Mucosa of descending colon (tissue), 3 donors: ENCODE data around the gene CFL1. TPM values are rescaled to one million over a fixed set of nuclear protein-coding genes. Genes with fewer than 3 reads are reported as not detected.
"Not testable (repeated sequence)": the region's sequence is repeated elsewhere in the genome, so short reads cannot be mapped to it uniquely, and the experiment has no call there.

ENCODE experiments used
- ATAC-seq: fragments of 200-7000 bp; cut with Tn5 transposase; one replicate; pipeline ENCODE4 v1.9.1; 2020; ENCODE audit warnings: mild to moderate bottlenecking, moderate library complexity
- DNase-seq, 3 donors: peaks; one replicate each; pipeline ENCODE4 v3.0.0-alpha.2; 2020
- H3K36me3 ChIP-seq: fragments of 200-600 bp; one replicate; pipeline ENCODE4 v1.8.0; 2021; ENCODE audit warnings: low read depth, mild to moderate bottlenecking
- H3K4me1 ChIP-seq: fragments of 200-600 bp; one replicate; pipeline ENCODE4 v1.8.0; 2021; ENCODE audit warnings: low read depth, mild to moderate bottlenecking
- H3K4me3 ChIP-seq: fragments of 200-600 bp; one replicate; pipeline ENCODE4 v1.8.0; 2021; ENCODE audit warnings: mild to moderate bottlenecking
- H3K9me3 ChIP-seq: fragments of 200-600 bp; one replicate; pipeline ENCODE4 v1.8.0; 2021; ENCODE audit warnings: mild to moderate bottlenecking
- intact Hi-C, 2 donors: fragments of 100-400 bp; cut with DNase I in 1 of 2; cut with micrococcal nuclease in 1 of 2; formaldehyde crosslinking; loops; one replicate each; pipeline versions ENCODE4 v1.11.0 to v1.11.1; 2022; cut with DNase I, micrococcal nuclease
- total RNA-seq, 3 donors: library from RNA; stranded (reverse); fragmentation: NEBNext Ultra II Directional in 2 of 3; extraction: Animal tissue kit (Norgen Biotek cat#: 25700) in 2 of 3; gene quantifications; one replicate each; pipeline versions ENCODE4 v1.2.1 to v1.2.4, GENCODE V29; 2021 to 2023
- TF ChIP-seq, protein P1 (sequence below): fragments of 200-600 bp; IDR thresholded peaks from one replicate; pipeline ENCODE4 v1.8.0; 2022; ENCODE audit warnings: antibody characterized with exemption, mild to moderate bottlenecking
- donor health status: DM: no; HTN: no; CAD: no; lungs with moderate emphysema.
- donor health status: DM: no; HTN: no; CAD: no.
- donor health status: DM: no; HTN: yes; CAD: no.

CFL1 gene
- total RNA-seq, 3 donors from 2014 or later = 1,004 to 2,046 (median 1,725) TPM

DNA sequence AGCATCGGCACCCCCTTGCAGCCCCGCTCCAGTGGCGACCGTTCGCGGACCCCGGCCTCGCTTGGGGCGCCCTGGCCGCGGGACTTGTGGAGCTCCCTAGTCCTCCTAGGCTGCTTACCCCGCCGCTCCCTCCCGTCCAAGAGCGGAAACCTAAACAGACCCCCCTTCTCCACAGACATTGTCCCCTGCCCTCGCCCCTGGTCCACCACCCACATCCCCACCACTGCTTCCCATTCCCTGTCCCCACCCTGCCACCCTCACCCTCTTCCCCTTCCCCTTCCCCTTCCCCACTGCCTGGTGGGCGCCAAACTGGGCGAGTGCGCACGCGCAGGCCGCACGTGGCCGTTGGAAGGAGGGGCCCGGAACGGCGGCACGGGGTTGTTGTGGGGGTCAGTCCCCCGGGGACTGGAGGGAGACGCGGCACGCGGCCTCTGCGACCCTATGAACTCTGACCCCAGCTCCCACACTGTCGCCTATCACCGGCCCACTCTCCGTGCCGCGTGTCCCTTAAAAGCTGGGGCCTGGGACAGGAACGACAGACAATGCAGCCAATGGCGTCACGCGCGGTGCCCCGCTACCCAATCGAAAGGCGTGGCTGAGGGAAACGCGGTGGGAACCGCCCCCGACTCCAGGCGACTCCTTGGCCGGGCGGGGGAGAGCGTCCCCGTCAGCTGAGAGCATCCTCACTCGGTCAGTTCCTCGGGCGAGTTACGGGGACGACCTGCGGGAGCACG lies 24.5 kb downstream of the CFL1 start, which contains the start of gene SNX32:
TSS of gene SNX32 (plus strand) at position 667 of the 734 bp plus-strand sequence. CDS start 103 bp downstream, outside the sequence.
- intact Hi-C loops = no loop called here
- TF ChIP-seq, protein P1, sequence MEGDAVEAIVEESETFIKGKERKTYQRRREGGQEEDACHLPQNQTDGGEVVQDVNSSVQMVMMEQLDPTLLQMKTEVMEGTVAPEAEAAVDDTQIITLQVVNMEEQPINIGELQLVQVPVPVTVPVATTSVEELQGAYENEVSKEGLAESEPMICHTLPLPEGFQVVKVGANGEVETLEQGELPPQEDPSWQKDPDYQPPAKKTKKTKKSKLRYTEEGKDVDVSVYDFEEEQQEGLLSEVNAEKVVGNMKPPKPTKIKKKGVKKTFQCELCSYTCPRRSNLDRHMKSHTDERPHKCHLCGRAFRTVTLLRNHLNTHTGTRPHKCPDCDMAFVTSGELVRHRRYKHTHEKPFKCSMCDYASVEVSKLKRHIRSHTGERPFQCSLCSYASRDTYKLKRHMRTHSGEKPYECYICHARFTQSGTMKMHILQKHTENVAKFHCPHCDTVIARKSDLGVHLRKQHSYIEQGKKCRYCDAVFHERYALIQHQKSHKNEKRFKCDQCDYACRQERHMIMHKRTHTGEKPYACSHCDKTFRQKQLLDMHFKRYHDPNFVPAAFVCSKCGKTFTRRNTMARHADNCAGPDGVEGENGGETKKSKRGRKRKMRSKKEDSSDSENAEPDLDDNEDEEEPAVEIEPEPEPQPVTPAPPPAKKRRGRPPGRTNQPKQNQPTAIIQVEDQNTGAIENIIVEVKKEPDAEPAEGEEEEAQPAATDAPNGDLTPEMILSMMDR = no peak
- no peaks in the 10 kb centered on the region for H3K36me3 ChIP-seq
- H3K4me1 ChIP-seq = no peaks in the 10 kb centered on the region
- peak within 1 kb of the TSS; percentile 12 for H3K4me3 ChIP-seq
- no peaks in the 10 kb centered on the region for H3K9me3 ChIP-seq
- ATAC-seq (peak; percentile 100), DNase-seq (peak; percentile 96 to 98 (median 97))

DNA sequence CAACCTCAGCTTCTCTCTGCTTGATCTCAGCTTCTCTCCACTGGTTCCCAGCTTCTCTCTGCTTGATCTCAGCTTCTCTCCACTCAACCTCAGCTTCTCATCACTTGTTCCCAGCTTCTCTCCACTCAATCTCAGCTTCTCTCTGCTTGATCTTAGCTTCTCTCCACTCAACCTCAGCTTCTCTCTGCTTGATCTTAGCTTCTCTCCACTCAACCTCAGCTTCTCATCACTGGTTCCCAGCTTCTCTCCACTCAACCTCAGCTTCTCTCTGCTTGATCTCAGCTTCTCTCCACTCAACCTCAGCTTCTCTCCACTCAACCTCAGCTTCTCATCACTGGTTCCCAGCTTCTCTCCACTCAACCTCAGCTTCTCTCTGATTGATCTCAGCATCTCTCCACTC lies 25.7 kb downstream of the CFL1 start:
- ATAC-seq, H3K4me3 ChIP-seq, H3K9me3 ChIP-seq, H3K36me3 ChIP-seq, DNase-seq, H3K4me1 ChIP-seq, intact Hi-C loops: not testable (repeated sequence)

DNA sequence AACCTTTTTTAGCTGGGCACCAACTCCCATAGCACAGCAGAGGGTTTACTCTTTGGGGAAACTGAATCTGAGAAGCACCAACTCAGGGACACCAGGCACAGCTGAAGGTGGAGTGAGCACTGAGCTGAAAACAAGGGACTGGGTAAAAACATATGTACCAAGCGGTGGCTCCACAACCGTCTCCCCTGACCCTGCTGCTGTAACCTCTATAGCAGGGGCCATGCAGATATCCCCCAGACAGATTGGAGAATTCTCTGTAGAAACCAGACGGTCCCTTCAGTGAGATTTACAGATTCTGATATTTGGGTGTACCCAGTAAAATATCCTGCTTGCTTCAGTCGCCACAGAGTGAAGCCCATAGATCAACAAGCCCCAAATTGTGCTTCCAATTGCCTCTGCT lies 28.5 kb downstream of the CFL1 start:
- ATAC-seq (no peak), DNase-seq (no peak)
- intact Hi-C loops = no loop called here
- Histone ChIP-seq H3K9me3 (no peaks in the 10 kb centered on the region), H3K36me3 (no peaks in the 10 kb centered on the region), H3K4me3 (no peak overlapping the region), H3K4me1 (peaks cover 8% of the 10 kb centered on the region)
- TF ChIP-seq, protein P1 = no peak

DNA sequence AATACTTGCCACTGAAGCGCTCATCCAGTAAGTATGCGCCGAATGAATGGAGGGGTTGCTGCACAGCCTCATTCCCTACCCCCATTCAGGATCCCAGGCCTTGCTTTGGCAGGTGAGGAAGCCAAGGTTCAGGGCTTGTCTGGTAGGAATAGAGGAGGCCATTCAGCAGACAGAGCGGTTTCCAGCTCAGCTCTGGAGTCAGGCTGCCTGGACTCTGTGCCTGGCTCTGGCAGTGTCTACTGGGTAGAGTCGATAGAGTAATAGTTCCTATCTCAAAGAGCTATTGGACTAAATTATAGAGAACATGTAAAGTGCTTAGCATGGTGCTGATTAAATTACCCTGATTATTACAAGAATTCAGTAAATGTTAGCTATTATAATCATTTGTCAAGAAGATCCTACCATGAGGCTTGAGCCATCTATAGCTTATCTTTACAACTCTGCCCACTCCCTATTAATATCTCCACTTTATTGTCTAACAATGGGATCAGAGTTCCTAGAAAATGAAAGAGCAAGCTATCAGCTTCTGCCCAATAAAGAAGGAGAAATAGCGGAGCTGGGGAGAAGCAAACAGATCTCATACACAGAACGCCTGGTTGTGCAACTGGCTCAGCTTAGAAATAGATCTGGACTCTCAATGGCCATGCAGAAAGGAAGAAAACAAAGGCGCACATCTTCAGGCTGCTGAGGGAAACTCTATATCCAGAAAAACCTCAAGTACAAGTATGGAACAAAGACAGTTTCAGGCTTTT lies 30.8 kb downstream of the CFL1 start:
- TF ChIP-seq, protein P1 = no peak
- Histone ChIP-seq H3K4me3 (no peak overlapping the region), H3K9me3 (no peaks in the 10 kb centered on the region), H3K4me1 (peaks cover 21% of the 10 kb centered on the region), H3K36me3 (no peaks in the 10 kb centered on the region)
- no peak for DNase-seq
- peak; percentile 33 for ATAC-seq
- intact Hi-C loops = no loop called here

DNA sequence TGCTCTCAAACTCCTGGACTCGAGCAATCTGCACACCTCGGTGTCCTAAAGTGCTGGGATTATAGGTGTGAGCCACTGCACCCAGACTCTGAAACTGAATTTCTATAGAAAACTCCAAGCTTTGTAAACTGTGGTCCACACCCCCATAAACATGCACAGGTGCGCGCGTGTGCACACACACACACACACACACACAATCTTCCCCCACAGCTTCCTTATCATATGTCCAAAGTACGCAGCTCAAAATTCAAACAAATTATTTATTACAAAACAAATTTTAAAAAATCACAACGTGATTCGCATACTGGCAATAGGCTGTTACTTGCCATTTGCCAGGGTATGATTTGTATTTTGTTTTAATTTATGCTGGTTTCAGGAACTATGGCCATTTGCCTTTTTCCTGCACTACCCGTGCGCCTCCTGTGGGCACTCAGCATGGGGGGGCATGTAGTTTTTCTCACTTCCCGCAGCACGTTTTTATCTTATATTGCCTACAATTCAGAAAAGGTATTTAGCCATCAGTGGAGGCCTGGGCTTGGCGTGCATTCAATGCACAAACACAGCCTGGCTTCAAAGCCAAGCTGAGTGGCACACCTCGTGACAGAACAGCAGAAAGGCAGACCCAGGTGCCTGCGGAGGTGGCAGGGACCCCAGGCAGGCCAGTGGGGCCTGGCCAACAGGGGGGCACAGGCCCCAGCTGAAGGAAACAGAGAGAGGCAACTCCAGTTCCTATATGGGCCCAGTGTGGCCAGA lies 35.0 kb downstream of the CFL1 start:
- H3K4me3 ChIP-seq = no peak overlapping the region
- H3K9me3 ChIP-seq = no peaks in the 10 kb centered on the region
- ATAC-seq (peak; percentile 62), DNase-seq (peak; percentile 70 to 75 (median 73))
- TF ChIP-seq, protein P1 = no peak
- H3K36me3 ChIP-seq = no peaks in the 10 kb centered on the region
- peaks cover 29% of the 10 kb centered on the region for H3K4me1 ChIP-seq
- intact Hi-C loops = no loop called here
